Heart left ventricle (tissue), 16 donors: ENCODE measurements around the gene MCM3AP. TPM values are rescaled to one million over a fixed set of nuclear protein-coding genes. Genes with fewer than 3 reads are reported as not detected.

Experiments used
- ATAC-seq, 4 donors: fragments of 200-7000 bp; cut with Tn5 transposase; one replicate each; pipeline ENCODE4 v1.9.1; 2020 to 2022; ENCODE audit warnings: moderate library complexity in 4 of 4, mild to moderate bottlenecking in 3 of 4, moderate number of reproducible peaks in 1 of 4
- DNase-seq, 5 donors: peaks; one replicate each; pipeline ENCODE4 v3.0.0-alpha.2; 2020
- H3K27ac ChIP-seq, 12 donors: fragments of 200-600 bp; sonication (generic) in 4 of 12; one replicate each; pipeline versions ENCODE4 v1.5.0 to v1.8.0; 2016 to 2022; ENCODE audit warnings: mild to moderate bottlenecking in 2 of 12
- H3K27me3 ChIP-seq, 9 donors: fragments of 200-600 bp; sonication (generic) in 2 of 9; one replicate each; pipeline versions ENCODE4 v1.5.1 to v1.8.0; 2016 to 2022; ENCODE audit warnings: mild to moderate bottlenecking in 3 of 9
- H3K36me3 ChIP-seq, 9 donors: fragments of 200-600 bp; sonication (generic) in 2 of 9; one replicate each; pipeline versions ENCODE4 v1.5.0 to v1.8.0; 2018 to 2022; ENCODE audit warnings: mild to moderate bottlenecking in 2 of 9
- H3K4me1 ChIP-seq, 12 donors: fragments of 200-600 bp; sonication (generic) in 4 of 12; one replicate each; pipeline versions ENCODE4 v1.5.0 to v1.8.0; 2016 to 2022; ENCODE audit warnings: mild to moderate bottlenecking in 3 of 12
- H3K4me3 ChIP-seq, 12 donors: fragments of 200-600 bp; sonication (generic) in 4 of 12; one replicate each; pipeline versions ENCODE4 v1.5.0 to v1.8.0; 2017 to 2022; ENCODE audit warnings: mild to moderate bottlenecking in 9 of 12, moderate library complexity in 4 of 12
- H3K9me3 ChIP-seq, 12 donors: fragments of 200-600 bp; sonication (generic) in 4 of 12; one replicate each; pipeline versions ENCODE4 v1.5.0 to v1.8.0; 2016 to 2022; ENCODE audit warnings: mild to moderate bottlenecking in 1 of 12
- POLR2A ChIP-seq, 2 donors: fragments of 450-650 bp; IDR thresholded peaks; one replicate each; pipeline ENCODE4 v1.6.1; 2017; ENCODE audit warnings: antibody characterized with exemption in 2 of 2, mild to moderate bottlenecking in 2 of 2, moderate library complexity in 2 of 2
- WGBS, 4 donors: extraction: QIAGEN DNeasy Blood & Tissue Kit in 2 of 4; methylation state at CpG; one replicate each; pipeline versions ENCODE4 v1.1.5 to v1.1.7; 2013 to 2018; 5-methylcytosine and 5-hydroxymethylcytosine counted together
- intact Hi-C, 10 donors: fragments of 100-400 bp; cut with DNase I; formaldehyde crosslinking; loops; one replicate each; pipeline versions ENCODE4 v1.11.1 to v1.14.2; 2022
- polyA plus RNA-seq, 2 donors: library from polyadenylated mRNA; stranded (reverse); fragments of 200-250 nt; gene quantifications; one replicate each; pipeline ENCODE4 v1.2.3, GENCODE V29; 2013
- total RNA-seq, 9 donors: library from RNA; depleted of rRNA in 2 of 9; stranded (reverse); fragments of >200 nt in 2 of 9; fragmentation: NEBNext Ultra II Directional in 3 of 9; extraction: Animal tissue kit (Norgen Biotek cat#: 25700) in 3 of 9; gene quantifications; one replicate each; pipeline versions ENCODE4 v1.1.0 to v1.2.4, GENCODE V29; 2016 to 2023
- TF ChIP-seq, protein P1 (sequence below), 12 donors: fragments of 200-600 bp; sonication (generic) in 4 of 12; IDR thresholded peaks; one replicate each; pipeline versions ENCODE4 v1.5.0 to v1.8.0; 2018 to 2022; ENCODE audit warnings: antibody characterized with exemption in 12 of 12, mild to moderate bottlenecking in 5 of 12
- donor health status: ischemic (EF 13 %, LVEDD 7.1; RV severe dilation, severe dysfunction).
- donor health status: healthy with polysubstance abuse.
- donor health status: DM: no; HTN: yes; CAD: no.
- donor health status: DM: no; HTN: no; CAD: no.
- donor health status: ischemic (EF 25% LVEDD 6.9; RV normal size, moderate dysfunction).
- donor health status: ischemic (EF 25% LVEDD 5.7; RV mildly dilated, moderate dysfunction).
- donor health status: healthy.
- donor health status: DM: yes; HTN: yes; CAD: no.
- donor health status: ischemic (EF 35%, LVEDD 5.7; RV mildly dilated, moderate dysfunction).
- donor health status: nonischemic (EF 11% LVEDD 7.7; RV severe dilation, severe dysfunction).
- donor health status: DM: yes; HTN: yes; CAD: no.
- donor health status: PGD.
- donor health status: ischemic (EF 29% LVEDD 5.4; RV normal size, mild dysfunction).
- donor health status: nonischemic (EF 23%, LVEDD 6.1; RV moderate dilation, normal function).

The MCM3AP gene
- total and polyA plus RNA-seq, 11 donors, result 24.5 to 69.8 (median 55.3) TPM

DNA sequence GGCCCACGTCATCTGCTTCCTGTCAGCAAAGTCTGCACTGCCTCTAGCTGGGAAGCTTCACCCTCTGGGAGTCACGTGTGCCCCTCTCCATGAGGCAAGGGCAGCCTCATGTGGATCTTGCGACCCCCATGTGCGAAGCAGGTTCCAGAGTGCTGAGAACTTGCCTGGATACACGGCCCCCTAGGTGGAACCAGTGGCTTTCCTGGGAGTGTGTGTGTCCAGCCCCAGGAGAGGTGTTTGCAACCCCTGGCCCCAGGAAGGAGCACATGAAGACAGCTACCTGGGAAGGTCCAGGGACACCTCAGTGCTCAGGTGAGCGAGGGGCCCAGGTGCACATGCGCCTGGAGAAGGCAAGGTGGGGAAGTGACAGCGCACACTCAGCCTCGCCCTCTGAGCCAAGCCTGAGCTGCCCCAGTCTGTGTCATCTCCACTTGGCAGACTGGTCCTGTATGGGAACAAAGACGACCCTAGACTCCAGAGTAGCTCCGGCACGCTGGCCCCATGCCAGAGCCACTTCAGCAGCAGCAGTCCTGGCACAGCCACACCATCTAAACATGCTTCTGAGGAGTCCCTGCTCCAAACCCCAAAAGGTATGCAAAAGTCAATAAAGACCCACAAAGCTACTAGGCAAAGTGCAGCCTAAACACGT, 65.7 kb downstream of the MCM3AP start:
- DNase-seq, result peak in 2 of 5 donors; percentile 64 to 72
- no peak overlapping the region for H3K4me3 ChIP-seq
- H3K36me3 ChIP-seq, result peaks cover 0 to 53% (median 43%) of the 10 kb centered on the region in 9 donors
- H3K4me1 ChIP-seq, result peaks cover 0 to 37% (median 9%) of the 10 kb centered on the region in 12 donors
- TF ChIP-seq POLR2A (IDR thresholded peaks at IDR 0.05), result no peak
- TF ChIP-seq, protein P1, sequence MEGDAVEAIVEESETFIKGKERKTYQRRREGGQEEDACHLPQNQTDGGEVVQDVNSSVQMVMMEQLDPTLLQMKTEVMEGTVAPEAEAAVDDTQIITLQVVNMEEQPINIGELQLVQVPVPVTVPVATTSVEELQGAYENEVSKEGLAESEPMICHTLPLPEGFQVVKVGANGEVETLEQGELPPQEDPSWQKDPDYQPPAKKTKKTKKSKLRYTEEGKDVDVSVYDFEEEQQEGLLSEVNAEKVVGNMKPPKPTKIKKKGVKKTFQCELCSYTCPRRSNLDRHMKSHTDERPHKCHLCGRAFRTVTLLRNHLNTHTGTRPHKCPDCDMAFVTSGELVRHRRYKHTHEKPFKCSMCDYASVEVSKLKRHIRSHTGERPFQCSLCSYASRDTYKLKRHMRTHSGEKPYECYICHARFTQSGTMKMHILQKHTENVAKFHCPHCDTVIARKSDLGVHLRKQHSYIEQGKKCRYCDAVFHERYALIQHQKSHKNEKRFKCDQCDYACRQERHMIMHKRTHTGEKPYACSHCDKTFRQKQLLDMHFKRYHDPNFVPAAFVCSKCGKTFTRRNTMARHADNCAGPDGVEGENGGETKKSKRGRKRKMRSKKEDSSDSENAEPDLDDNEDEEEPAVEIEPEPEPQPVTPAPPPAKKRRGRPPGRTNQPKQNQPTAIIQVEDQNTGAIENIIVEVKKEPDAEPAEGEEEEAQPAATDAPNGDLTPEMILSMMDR (IDR thresholded peaks at IDR 0.05), result no peak
- H3K27me3 ChIP-seq, result no peaks in the 10 kb centered on the region
- ATAC-seq, result peak; percentile 14 to 60 (median 24)
- intact Hi-C loops, result loop anchor here in 7 of 10 donors (5.0 to 10.0 kb wide), 5 partner anchors 32 to 245 kb away; partner anchors contain the start of gene FTCD (in 2 of the 7)
- WGBS, 4 donors, result 62 to 70% (median 65%) methylated on average over 13 of the region's 13 CpGs
- no peak overlapping the region for H3K27ac ChIP-seq
- H3K9me3 ChIP-seq, result no peaks in the 10 kb centered on the region

DNA sequence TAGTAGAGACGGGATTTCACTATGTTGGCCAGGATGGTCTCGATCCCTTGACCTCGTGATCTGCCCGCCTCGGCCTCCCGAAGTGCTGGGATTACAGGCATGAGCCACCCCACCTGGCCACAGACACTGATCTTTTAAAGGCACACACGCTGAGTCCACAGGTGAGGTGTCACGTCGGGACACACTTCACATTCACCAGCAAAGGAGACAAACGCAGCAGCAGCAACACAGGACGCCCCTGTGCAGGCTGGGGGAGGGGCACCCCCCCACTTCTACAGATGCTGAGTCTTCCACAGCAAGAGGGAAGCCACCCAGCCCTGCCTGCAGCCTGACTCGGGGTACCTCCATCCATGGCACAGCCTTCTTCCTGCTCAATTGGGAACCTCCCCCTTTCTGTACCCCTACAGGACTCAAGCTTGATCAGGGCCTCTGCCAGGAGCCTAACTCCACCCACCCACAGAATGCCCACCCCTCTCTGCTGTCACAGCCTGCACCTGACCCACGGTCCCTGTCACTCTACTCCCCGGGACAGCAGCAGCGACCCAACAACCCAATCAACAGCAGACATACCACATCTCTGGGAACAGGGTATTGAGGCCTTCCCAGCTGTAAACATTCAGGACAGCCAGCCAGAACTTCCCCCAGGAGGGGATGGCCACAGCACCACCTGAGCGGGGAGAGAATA, 66.4 kb downstream of the MCM3AP start:
- Histone ChIP-seq H3K27me3 (no peaks in the 10 kb centered on the region), H3K9me3 (no peaks in the 10 kb centered on the region), H3K36me3 (peaks cover 0 to 60% (median 46%) of the 10 kb centered on the region in 9 donors), H3K4me3 (no peak overlapping the region), H3K4me1 (peaks cover 0 to 31% (median 9%) of the 10 kb centered on the region in 12 donors), H3K27ac (no peak overlapping the region)
- intact Hi-C loops, result no loop called here
- DNase-seq, result no peak
- TF ChIP-seq, protein P1 (IDR thresholded peaks at IDR 0.05), result no peak
- no peak for TF ChIP-seq POLR2A (IDR thresholded peaks at IDR 0.05)
- no peak for ATAC-seq
- 89 to 94% (median 93%) methylated on average over 15 to 16 of the region's 16 CpGs for WGBS, 4 donors

DNA sequence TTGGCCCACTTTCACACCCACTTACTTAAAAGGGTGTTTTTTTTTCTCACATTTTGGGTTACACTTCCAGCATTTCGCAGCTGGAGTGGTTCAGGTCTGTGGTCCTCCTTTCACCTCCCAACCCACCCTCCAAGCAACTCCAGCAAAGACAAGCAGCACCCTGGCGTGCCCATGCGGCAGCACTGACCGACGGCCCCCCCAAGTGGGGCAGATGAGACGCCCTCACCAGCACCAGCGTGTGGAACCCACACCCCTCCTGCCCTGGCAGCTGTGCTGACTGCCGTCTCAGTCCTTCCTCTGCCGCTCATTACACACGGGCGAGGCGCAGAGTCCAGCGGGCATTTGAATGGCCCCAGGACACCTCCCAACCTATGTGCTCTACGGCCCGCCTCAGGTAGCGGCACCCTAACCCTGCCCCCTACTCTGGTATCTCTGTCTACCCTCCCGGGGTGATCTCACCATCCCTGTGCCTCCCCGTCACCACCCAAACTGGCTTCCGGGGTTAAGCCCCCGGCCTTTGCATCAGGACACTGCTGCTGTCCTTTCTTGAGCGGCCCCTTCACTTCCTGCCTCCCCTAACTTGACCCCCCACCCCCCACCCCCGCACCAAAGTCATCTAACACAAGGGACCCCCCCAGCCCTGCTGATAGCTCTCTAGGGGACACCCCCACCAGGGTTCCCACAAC, 67.8 kb downstream of the MCM3AP start:
- peaks cover 0 to 33% (median 8%) of the 10 kb centered on the region in 12 donors for H3K4me1 ChIP-seq
- no peak overlapping the region for H3K4me3 ChIP-seq
- peaks cover 0 to 71% (median 47%) of the 10 kb centered on the region in 9 donors for H3K36me3 ChIP-seq
- H3K27ac ChIP-seq, result no peak overlapping the region
- WGBS, 4 donors, result 92 to 95% (median 95%) methylated on average over 20 to 22 of the region's 22 CpGs
- no peak for TF ChIP-seq POLR2A (IDR thresholded peaks at IDR 0.05)
- TF ChIP-seq, protein P1 (IDR thresholded peaks at IDR 0.05), result no peak
- no peak for DNase-seq
- no peak for ATAC-seq
- intact Hi-C loops, result no loop called here
- no peaks in the 10 kb centered on the region for H3K27me3 ChIP-seq
- H3K9me3 ChIP-seq, result no peaks in the 10 kb centered on the region
